Fibroblast of peridontal ligament (primary cell): ENCODE data around the gene CUL5.

Experiments
- DNase-seq: peaks from one replicate; pipeline ENCODE4 v3.0.0-alpha.2; 2010; ENCODE audit errors: extremely low read depth

Gene CUL5

DNA sequence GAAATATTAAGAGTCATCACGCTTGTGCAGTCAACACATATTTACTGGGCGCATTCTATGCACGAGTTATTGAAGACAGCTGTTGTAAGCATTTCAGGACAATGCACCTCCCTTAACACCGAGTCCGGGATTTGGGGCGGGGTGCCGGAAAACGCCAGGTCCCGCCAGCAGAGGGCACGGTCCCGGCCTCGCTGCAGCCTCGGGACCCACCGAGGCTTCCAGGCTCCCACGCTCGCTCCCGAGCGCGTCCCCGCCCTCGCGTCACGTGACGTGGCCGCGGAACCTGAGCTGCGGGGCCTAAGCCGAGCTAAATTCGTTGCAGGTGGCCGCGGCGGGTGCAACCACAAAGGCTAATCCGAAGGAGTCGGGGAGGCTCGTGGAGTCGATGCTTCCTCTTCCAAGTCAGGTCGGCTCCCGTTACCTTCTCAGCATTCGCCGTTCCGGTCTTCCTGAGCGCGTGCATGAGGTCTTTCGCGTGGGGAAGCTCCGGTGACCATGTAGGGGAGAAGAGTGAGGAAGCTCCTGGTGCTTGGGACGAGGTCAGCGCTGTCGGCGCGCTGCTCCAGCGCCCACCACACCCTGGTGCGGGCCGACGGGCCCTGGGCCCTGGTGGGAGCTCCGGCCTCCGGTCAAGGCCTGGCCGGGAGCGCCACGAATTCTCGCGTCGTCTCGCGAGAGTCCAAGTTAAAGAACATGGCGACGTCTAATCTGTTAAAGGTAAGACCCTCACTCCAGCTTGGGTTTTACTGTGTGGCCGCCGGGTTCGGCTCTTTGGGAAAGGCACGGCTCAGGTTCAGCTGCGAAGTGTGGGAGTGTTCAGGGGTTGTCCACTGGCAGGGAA is at the start of gene CUL5:
CUL5 (plus strand) TSS at position 243 of the 841 bp plus-strand sequence; CDS start at position 694, 451 bp downstream.
- DNase-seq = peak; percentile 92

DNA sequence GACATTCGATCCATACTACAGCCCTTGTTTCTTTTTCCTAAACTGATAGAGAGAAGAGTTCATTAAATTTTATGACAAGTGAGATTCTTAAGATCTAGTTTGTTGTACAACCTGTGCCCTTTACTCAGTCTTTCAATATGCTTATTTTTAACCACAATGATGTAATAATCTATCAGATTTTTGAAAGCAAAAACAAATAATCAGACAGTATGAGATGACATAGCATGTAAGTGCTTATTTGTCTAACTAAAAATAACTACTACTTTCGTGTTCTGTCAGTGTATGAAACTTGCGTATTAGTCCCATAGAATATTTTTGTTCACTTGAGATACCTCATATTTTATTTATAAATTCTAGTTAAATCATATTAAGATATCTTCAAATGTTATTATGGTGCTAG is 47.2 kb upstream of the CUL5 start:
- DNase-seq = no peak

DNA sequence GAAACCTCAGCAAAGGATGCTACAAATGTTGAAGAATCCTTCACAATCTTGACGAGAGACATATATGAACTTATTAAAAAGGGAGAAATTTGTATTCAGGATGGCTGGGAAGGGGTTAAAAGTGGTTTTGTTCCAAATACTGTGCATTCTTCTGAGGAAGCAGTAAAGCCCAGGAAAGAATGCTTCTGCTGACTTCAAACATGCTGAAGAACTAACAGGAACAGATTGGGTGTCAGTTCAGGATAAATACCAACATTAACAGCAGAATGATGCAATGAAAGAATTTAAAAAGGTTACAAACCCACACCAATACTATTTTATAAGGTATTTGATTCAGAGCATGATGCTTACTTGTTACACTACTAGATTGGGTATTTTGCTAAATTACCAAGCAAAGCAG is 46.5 kb upstream of the CUL5 start:
- no peak for DNase-seq

DNA sequence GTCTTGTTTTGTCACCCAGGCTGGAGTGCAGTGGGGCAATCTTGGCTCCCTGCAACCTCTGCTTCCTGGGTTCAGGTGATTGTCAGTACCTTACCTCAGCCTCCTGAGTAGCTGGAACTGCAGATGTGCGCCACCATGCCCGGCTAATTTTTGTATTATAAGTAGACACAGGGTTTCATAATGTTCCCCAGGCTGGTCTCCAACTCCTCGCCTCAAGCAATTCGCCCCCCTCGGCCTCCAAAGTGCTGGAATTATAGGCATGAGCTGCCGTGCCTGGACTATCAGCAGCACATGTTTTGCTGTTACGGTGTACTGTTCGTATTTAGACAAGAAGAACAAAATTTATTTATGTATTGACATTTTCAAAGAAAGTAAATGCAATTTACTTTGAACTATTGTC is 45.6 kb upstream of the CUL5 start:
- DNase-seq = no peak

DNA sequence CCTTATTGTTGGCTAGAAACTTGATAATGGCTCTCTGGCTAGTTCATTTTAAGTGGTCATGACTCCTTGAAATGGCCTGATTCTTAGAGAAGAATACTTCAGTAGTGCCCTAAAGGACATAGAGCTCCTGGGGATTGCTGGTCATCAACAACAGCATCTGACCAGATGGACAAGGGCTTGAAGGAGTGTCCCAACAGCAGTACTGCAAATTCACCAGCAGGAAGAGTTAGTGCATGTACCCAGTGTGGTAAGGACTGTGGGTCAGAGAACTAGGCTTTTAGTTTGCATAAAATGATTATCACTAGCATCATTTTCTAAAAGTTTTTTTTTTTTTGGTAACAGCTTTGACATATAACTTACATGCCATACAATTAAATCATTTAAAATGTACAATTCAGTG is 39.5 kb upstream of the CUL5 start:
- no peak for DNase-seq

DNA sequence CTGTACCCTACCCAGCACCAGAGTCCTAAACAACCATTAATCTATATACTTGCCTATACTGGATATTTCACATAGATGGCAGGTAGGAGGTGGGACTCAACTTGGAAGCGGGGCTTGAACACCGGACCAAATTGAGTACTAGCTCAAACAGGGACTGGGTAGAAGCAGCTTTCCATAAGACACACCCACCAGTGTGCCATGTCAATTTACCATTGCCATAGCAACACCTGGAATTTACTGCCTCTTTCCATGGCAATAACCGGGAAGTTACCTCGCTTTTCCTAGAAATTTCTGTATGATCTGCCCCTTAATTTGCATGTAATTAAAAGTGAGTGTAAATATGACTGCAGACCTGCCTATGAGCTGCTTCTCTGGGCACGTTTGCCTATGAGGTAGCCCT is 38.6 kb upstream of the CUL5 start:
- DNase-seq = no peak

DNA sequence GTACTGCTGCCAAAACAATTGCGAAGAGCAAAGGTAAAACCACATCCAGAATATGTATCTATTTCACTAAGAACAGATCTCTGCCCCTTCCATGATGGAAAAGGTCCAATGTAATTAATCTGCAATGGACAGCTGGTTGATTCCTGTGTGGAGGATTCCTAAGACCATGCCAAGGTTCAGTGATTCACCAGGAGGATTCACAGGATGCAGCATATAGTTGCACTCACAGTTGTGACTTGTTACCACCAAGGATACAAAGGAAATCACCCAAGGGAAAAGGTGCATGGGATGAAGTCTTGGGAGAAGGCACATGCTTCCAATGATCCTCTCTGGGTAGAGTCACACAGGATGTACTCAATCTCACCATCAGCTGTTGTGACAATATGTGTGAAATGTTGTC is 35.1 kb upstream of the CUL5 start:
- DNase-seq = no peak

DNA sequence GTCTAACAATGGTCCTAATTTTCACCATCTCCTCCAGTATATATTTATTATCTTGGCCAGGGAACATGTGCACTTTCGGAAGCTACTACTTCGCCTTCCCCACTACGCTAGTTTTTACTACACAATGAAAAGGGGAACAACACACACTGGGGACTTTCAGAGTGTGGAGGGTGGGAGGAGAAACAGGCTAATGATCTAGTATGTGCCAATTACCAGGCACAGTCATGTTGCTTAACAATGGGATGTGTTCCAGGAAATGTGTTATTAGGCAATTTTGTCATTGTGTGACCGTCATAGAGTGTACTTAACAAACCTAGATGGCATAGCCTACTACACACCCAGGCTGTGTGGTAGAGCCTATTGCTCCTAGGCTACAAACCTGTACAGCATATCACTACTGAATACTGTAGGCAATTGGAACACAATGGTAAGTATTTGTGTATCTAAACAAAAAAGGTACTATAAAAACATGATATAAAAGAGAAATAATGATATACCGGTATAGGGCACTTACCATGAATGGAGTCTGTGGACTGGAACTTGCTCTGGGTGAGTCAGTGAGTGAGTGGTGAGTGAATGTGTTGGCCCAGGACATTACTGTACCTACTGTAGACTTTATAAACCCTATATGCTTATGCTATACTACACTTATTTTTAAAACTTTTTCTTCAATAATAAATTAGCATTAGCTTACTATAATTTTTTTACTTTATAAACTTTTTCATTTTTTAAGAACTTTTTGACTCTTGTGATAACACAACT is 20.1 kb upstream of the CUL5 start:
- no peak for DNase-seq

DNA sequence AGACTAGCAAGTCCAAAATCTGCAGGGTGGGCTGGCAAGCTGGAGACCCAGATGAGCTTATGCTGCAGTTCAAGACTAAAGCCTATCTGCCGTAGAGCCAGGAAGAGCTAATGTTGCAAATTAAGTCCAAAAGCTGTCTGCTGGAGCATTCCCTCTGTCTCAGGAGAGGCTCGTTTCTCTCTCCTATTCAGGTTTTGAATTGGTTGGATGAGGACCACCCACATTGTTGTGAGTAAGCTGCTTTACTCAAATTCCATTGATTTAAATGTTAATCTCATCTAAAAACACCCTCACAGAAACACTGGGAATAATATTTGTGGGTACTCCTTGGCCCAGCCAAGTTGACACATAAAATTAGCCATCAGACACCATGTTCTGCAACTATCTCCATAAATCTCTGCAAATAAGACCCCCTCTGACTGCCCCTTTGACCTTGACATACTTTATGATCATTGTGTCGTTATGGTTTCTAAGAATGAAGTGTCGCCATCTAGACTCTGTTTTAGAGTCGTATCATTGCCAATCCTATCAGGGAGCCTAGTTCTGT is 16.8 kb upstream of the CUL5 start:
- no peak for DNase-seq

DNA sequence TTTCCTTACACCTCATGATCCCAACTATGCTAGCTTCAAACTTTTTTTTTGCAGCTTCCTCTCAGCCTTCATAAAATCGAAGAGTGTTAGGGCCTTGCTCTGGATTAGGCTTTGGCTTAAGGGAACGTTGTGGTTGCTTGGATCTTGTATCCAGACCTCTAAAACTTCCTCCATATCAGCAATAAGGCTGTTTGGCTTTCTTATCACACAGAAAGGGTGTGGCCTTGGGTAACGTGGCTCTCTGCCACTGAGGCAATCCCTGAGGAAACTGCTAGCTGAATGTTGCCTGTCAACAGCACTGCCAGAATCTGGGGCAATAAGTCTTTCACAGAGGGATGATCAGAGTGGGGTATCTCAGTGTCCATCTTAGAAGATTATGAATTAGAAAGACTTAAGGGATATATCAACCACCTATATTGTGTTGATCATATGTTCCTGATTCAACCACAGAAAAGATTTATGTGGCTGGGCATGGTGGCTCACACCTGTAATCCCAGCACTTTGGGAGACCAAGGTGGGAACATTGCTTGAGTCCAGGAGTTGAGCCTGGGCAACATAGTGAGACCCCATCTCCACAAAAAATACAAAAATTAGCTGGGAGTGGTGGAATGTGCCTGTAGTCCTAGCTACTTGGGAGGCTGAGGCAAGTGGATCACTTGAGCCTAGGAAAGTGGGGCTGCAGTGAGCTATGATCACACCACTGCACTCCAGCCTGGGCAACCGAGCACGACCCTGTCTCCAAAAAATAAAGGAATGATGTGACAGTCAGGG is 12.5 kb upstream of the CUL5 start:
- no peak for DNase-seq

DNA sequence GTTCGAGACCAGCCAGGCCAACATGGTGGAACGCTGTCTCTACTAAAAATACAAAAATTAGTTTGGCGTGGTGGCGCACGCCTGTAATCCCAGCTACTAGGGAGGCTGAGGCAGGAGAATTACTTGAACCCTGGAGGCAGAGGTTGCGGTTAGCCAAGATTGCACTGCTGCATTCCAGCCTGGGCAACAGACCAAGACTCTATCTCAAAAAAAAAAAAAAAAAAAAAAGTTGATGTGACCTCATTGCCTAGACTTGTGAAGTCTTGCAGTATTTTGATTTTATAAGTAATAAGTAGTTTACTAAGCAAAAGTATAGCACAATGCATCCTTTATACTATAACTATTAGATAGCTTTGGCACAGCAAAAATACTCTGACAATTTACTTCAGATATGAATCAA is 9.9 kb upstream of the CUL5 start:
- peak; percentile 14 for DNase-seq

DNA sequence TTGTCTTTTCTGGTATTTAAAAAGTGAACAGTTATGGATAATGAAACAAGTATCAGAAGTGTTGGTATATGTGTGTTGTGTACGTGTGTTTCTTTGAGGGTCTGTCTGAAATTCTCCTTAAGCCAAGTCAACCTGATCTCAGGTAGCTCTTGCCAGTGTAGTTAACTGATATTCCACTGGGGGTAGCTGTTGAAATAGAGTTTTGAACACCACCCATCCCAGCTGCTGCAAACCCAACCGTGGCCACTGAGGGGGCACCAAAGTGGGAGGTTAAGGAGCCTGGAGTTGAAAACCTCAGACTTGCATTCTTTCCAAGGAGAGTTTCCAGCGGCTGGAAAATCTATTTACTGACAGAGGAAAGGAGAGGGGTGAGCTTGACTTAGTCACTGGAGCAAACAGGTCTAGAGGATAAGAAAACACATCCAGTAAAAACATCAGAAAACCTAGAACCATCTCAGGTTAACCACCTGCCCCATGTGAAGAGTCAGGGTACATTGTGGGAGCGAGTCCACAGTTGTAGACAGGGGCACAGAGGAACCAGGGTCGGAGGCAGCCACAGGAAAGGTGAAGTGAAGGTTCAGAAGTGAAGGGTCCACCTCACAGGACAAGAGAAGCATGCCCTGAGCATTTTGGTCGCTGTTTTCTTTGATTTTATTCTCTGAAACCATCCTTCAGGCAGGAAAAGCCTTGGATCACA is 8.8 kb upstream of the CUL5 start:
- peak; percentile 13 for DNase-seq

DNA sequence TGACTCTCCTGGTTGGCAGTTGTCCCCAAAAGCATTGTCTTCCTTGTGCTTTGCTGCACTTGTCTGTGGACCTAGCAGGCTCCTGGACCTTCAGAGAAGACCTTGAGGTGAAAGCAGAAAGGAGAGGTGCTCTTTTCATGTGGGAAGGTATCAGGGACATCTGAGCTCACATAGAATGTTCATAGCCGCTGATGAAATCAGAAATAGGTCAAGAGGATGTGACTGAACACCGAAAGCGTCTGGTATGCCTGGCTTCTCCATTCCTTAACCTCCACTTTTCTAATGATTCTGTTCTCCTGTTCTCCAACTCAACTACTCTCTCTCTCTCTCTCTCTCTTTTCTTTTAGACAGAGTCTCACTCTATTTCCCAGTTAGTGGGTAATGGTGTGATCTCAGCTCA is 6.2 kb upstream of the CUL5 start:
- no peak for DNase-seq

DNA sequence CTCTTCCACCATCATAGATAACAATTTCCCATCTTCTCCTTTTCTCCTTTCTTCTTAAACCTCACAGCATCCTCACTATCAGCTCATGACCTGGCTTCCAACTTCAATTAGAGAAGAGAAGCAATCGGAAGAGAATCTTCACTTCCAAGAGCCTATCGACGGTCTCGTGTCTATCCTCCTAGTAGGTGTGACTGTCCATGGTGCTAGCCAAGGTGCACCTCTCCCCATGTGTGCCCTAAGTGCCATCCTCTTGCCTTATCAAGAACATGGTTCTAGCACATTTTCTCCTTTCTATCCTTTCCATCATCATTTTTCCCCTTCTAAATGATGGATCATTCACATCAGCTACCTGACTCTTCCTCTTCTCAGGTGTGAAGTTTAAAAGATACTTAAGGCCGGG is 5.1 kb upstream of the CUL5 start:
- no peak for DNase-seq

DNA sequence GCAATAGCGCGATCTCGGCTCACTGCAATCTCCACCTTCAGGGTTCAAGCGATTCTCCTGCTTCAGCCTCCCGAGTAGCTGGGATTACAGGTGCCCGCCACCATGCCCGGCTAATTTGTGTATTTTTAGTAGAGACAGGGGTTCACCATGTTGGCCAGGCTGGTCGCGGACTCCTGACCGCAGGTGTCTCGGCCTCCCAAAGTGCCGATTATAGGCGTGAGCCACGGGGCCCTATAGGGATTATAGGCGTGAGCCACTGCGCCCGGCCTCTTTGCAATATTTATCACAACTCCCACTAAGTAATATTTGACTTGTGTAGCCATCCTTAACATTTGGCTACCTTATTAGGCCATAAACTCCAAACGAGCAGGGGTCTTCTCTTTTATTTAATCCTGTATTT is 879 bp upstream of the CUL5 start:
- no peak for DNase-seq

DNA sequence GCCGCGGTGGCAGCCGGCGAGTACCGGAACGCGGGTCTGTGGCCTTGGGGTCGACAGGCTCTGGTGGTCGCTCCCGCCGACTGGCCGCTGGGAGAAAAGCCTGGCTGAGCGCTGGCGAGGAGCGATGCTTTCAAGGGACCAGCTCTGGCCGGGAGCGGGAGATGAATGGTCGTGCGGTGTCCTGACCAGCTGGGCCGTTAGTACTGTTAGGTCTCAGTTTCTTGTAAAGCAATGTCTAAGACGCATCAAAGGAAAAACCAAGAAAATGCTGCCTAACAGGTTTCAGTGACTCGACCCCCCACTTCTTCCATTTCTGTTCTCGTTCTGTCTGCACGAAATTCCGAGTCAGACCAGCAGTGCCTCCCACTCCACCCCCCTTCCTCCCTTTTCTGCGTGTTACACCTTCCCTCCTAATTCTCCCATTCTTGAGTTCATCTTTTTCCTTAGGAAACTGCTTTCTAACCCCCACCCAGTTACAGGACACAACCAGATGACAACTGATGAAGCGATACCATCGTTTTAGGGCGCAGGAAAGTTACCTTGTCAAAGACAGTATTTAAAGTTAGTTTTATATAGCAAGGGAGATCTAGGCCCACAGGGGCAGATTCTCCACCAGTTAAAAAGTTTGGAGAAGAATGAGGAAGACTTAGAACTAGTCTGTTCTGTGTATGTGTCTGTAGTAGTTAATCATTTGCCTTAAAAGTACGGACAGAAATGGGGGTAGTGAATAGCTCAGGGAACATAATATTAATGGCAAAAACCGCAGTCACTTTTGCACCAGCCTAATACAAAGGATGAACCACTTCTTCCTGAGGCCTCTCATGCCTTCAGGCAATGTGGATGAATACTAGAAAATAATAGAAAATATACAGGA is 1.0 kb downstream of the CUL5 start:
- peak; percentile 34 for DNase-seq

DNA sequence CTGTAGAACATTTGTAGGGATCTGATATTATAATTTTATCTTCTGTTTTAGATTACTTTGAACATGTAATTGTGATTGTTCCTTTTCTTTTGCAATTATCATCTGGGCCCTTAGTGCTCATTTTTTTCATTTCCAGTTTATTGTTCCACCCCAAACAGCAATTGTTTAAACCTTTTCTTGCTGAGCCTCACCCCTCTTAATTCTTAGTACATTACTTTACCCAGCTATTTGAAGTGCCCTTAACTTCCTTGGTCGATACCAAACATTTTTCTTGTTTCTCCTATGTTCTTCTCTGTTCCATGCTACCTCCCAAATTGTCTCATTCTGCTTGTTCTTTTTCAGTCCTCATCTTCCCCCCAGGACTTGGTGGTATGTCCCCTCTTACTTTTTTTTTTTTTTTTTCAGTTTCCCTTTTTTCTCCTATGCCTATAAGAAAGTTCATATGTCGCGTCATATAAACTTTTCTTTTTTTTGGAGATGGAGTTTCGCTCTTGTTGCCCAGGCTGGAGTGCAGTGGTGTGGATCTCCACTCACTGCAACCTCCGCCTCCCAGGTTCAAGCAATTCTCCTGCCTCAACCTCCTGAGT is 3.5 kb downstream of the CUL5 start:
- no peak for DNase-seq

DNA sequence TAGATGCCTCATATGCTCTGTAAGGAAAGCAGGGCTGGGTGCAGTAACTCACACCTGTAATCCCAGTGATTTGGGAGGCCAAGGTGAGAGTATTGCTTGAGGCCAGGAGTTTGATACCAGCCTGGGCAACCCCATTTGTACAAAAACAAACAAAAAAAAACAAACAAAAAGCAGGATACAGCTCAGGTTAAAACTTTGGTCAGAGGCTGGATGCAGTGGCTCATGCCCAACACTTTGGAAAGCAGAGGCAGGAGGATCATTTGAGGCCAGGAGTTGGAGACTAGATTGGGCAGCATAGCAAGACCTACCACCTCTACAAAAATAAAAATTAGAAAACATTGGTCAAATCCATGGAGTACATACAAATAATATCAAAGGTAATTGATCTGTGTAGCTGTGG is 7.9 kb downstream of the CUL5 start:
- DNase-seq = no peak

DNA sequence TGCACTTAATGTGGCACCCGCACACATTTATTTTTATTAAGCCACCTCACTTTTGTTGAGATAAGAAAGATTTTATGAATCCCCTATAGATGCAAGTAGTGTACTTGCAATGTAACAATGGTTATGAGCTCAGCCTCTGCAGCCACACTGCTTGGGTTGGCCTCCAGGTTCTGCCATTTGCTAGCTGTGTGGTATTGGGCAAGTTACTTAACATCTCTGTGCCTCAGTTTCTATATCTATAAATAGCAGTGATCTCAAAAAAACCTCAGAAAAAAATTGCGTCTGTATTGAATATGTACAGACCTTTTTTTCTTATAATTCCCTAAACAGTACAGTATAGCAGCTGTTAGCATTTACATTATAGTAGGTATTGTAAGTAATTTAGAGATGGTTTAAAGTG is 10.0 kb downstream of the CUL5 start:
- DNase-seq = no peak

DNA sequence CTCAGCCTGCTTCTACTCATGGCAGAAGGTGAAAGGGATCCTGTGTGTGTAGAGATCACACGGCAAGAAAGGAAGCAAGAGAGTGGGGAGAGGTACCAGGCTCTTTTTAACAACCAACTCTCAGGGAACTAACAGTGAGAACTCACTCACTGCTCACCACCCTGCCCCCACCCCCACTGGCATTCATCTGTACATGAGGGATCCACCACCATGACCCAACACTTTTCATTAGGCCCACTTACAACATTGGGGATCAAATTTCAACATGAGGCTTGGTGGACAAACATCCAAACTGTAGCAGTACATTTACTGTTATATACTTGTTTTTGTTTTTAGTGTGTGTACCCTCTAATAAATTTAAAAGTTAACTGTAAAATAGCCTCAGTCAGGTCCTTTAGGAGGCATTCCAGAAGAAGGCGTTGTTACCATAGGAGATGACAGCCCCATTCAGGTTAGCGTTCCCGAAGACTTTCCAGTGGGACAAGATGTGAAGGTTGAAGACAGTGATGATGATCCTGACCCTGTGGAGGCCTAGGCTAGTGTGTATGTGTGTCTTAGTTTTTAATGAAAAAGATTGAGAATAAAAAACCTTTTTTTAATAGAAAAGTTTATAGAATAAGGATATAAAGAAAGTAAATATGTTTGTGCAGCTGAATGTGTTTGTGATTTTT is 11.3 kb downstream of the CUL5 start:
- peak; percentile 37 for DNase-seq
